NCI-H82 treated with DMSO at 0.1 percent for 48 hours (cell line): Measurements from ENCODE around the gene FAM89A.
"Not testable (repeated sequence)": the region's sequence is repeated elsewhere in the genome, so short reads cannot be mapped to it uniquely, and the experiment has no call there.

Experiments
- DNase-seq: peaks from one replicate; lab custom pipeline; 2025; ENCODE audit not compliant: unreplicated experiment; lab: John Stamatoyannopoulos, UW

Gene FAM89A

GRCh38 chr1:231057410-231057809 is 17.4 kb upstream of the FAM89A start:
- no peak for DNase-seq

GRCh38 chr1:231055271-231055670 is 15.2 kb upstream of the FAM89A start:
- DNase-seq = no peak

- no peak for DNase-seq
These were observed 13.6 kb upstream of the FAM89A start for GRCh38 chr1:231053493-231054162.

- DNase-seq = no peak
These were observed 12.7 kb upstream of the FAM89A start for GRCh38 chr1:231052777-231053176.

GRCh38 chr1:231050932-231051331 is 10.9 kb upstream of the FAM89A start:
- not testable (repeated sequence) for DNase-seq

- no peak for DNase-seq
These were observed 10.3 kb upstream of the FAM89A start for GRCh38 chr1:231050395-231050794.

- DNase-seq = no peak
These were observed 9.3 kb upstream of the FAM89A start for GRCh38 chr1:231049121-231049979.

GRCh38 chr1:231048419-231048818 is 8.4 kb upstream of the FAM89A start:
- DNase-seq = not testable (repeated sequence)

- DNase-seq = not testable (repeated sequence)
These were observed 7.5 kb upstream of the FAM89A start for GRCh38 chr1:231047529-231047928.

- DNase-seq = no peak
These were observed 6.8 kb upstream of the FAM89A start for GRCh38 chr1:231046730-231047395.

GRCh38 chr1:231045921-231046729 is 6.1 kb upstream of the FAM89A start:
- not testable (repeated sequence) for DNase-seq

GRCh38 chr1:231045286-231045685 is 5.2 kb upstream of the FAM89A start:
- DNase-seq = no peak

- no peak for DNase-seq
These were observed 4.5 kb upstream of the FAM89A start for GRCh38 chr1:231044588-231044987.

- DNase-seq = no peak
These were observed 1.7 kb upstream of the FAM89A start for GRCh38 chr1:231041719-231042261.

GRCh38 chr1:231040800-231041718 is 1.0 kb upstream of the FAM89A start:
- DNase-seq = peak; percentile 82

GRCh38 chr1:231039161-231040018 is 664 bp downstream of the FAM89A start:
- peak; percentile 81 for DNase-seq

GRCh38 chr1:231037585-231038517 is 2.2 kb downstream of the FAM89A start:
- no peak for DNase-seq

GRCh38 chr1:231036416-231036815 is 3.6 kb downstream of the FAM89A start:
- DNase-seq = no peak
